ENCODE data around the gene ADO.

Gene ADO

GRCh38 chr10:62794306-62794705 is 10.2 kb upstream of the ADO start:
- DNase-seq, result no peak

- DNase-seq, result no peak
Measured at GRCh38 chr10:62795100-62795499, 9.4 kb upstream of the ADO start.

GRCh38 chr10:62795762-62796161 is 8.8 kb upstream of the ADO start:
- DNase-seq, result no peak

- no peak for DNase-seq
Measured at GRCh38 chr10:62796896-62797295, 7.6 kb upstream of the ADO start.

GRCh38 chr10:62801871-62802270 is 2.6 kb upstream of the ADO start:
- no peak for DNase-seq

- DNase-seq, result no peak
Measured at GRCh38 chr10:62803724-62804355, 680 bp upstream of the ADO start.

GRCh38 chr10:62805231-62806099 is 945 bp downstream of the ADO start:
- DNase-seq, result no peak

GRCh38 chr10:62806251-62806650 is 1.7 kb downstream of the ADO start:
- DNase-seq, result no peak

- DNase-seq, result no peak
Measured at GRCh38 chr10:62810156-62810902, 5.8 kb downstream of the ADO start.

GRCh38 chr10:62811159-62811875 is 6.8 kb downstream of the ADO start:
- no peak for DNase-seq

GRCh38 chr10:62812672-62813439 is 8.3 kb downstream of the ADO start:
- DNase-seq, result no peak

- DNase-seq, result no peak
Measured at GRCh38 chr10:62813453-62813852, 8.9 kb downstream of the ADO start.

GRCh38 chr10:62813981-62814380 is 9.5 kb downstream of the ADO start:
- DNase-seq, result no peak

GRCh38 chr10:62814756-62815380 is 10.3 kb downstream of the ADO start:
- DNase-seq, result no peak

GRCh38 chr10:62815381-62816075 is 11.0 kb downstream of the ADO start:
- no peak for DNase-seq

GRCh38 chr10:62816076-62816330 is 11.5 kb downstream of the ADO start:
- no peak for DNase-seq

GRCh38 chr10:62816331-62817120 is 12.0 kb downstream of the ADO start, which contains the start of gene EGR2:
EGR2 (minus strand) TSS chr10:62816366; CDS start chr10:62816029, 337 bp downstream.
- DNase-seq, result peak; percentile 54

- no peak for DNase-seq
Measured at GRCh38 chr10:62817121-62817765, 12.7 kb downstream of the ADO start.

GRCh38 chr10:62817766-62818425 is 13.4 kb downstream of the ADO start:
- DNase-seq, result no peak

Data from NCI-H2081 treated with DMSO at 0.1 percent for 48 hours (cell line).